Suppressor macrophage (primary cell): Measurements from ENCODE around the gene GFY.
A peak's percentile ranks its signal among the peaks of the same experiment; 100 is the strongest.

ENCODE experiments used
- DNase-seq, 4 experiments: peaks; one replicate each; pipeline ENCODE4 v3.0.0-alpha.2; 2020 to 2022

The GFY gene

DNA sequence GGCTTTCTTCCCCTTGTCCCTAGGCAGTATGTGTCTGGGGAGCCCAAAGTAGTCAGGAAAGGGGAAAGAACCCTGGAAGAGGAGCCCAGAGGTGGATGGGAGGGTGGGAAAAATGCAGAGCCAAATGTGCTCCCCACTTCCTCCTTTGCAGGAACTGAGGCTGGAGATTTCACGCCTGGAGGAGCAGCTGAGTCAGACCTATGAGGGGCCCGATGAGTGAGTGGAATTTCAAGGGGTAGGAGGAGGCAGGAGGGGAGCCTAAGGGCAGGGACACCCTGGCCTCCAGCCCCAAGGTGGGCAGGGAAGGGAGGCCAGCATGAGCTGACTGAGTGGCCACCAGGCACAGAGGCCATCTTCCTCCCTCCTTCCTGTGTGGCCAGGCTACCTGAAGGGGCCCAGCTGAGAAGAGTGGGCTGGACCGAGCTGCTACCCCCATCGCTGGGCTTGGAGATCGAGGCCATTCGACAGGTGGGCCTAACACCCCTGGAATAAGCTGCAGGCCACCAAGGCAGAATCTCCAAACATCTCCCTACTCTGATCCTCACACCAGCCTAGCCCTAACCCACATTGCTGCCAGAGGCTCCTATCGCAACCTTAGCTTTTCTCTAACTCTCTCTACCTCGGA lies 16.3 kb upstream of the GFY start:
- peak; percentile 23 to 59 (median 55) for DNase-seq

- DNase-seq: peak; percentile 59 to 83 (median 80)
Measured at GRCh38 chr19:49409441-49410029, 15.7 kb upstream of the GFY start.

DNA sequence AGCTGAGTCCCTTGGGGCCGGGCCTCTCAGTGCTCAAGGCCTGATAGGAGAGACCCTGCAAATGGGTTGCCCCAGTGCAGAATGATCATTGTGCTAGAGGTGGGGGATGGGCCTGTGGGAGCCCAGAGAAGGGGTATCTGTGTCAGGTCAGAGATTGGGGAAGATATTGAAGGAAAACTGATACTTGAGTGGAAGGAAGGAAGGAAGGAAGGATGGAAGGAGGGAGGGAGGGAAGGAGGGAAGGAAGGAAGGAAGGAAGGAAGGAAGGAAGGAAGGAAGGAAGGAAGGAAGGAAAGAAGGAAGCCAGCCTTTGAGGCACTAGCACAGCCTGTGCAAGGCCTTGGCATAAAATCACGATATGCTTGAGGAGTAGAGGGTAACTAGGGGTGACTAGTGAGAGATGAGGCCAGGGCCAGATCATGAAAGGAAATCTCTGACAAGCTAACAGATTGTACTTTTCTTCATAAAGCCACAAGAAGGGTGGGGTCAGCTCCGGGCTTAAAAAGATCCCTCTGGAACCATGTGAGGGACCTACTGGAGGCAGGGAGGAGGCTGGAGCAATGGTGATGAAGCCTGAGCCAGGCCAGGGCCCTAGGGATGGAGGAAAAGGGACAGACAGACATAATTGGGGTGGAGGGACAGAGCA lies 13.4 kb upstream of the GFY start:
- no peak for DNase-seq

DNA sequence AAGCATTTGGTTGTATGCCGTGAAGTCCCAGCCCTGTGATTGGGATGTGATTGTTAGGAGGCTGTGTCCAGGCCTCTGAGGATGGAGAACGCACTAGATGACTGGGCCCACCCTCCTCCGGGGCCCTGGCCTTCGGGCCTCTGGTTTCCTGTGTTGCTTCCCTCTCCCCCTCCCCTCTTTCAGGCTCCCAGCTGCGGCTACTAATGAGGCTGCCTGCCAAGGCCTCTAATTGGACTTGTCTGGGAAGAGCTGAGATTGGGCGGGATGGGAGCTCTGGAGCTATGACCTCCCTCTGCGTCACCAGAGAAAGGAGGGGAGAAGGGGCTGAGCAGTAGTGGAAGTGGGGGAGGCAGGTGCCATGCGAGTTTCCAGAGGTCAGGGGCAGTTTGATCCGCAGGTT lies 11.8 kb upstream of the GFY start:
- DNase-seq: no peak

DNA sequence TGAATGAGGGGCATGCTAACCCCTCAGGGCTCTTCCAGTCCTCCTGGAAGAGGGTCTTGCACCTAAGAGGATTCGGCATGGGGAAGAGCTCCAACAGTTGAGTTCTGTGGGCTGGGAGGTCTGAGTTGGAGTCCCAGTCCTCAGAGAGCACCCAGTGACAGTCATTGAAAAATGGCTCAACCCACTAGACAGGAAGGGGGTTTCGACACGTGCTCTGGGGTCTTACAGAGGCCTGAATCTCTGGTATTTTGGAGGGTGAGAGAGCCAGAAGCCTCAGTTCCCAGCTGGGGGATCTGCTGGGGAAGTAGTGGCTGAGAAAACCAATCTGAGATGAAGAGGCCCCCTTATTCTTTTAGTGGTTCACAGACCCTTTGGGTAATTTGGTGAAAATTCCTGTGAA lies 10.9 kb upstream of the GFY start:
- DNase-seq: no peak

DNA sequence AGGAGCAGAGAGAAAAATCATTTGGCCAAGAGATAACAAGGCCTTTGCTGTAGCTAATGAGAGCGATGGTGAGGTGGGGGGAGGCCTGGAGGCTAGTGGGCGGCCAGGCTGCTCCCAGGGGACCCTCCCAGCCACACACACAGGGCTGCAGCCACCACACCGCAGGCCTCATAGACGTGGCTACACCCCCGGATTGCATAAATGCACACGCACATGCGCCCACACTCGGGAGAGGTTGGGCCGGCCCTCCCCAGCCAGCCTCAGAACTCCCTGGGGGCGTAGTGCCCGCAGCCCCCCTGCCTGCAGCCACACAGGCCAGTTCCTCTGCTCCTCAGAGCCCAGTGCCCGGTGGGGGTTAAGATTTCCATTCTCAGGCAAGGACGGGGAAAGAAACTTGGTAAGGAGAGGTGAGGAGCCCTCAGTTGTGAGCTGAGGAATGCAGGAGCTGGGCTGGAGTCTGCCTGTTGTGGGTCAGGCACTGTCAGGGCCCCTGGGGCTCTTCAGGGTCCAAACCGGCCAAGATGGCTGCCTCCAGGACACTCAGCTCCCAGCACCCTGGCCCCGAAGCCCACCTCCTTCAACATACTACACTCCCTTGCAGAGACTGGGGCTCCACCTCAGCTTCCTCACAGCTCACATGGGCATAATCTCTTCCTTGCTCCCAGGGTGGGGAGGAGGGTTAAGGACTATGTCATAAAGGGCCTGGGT lies 9.9 kb upstream of the GFY start:
- peak; percentile 42 to 75 (median 62) for DNase-seq

GRCh38 chr19:49415810-49416200 lies 9.4 kb upstream of the GFY start:
- no peak for DNase-seq

- no peak for DNase-seq
Measured at GRCh38 chr19:49417088-49417487, 8.1 kb upstream of the GFY start.

GRCh38 chr19:49418511-49418910 lies 6.7 kb upstream of the GFY start:
- no peak for DNase-seq

- DNase-seq: no peak
Measured at GRCh38 chr19:49419173-49419572, 6.0 kb upstream of the GFY start.

DNA sequence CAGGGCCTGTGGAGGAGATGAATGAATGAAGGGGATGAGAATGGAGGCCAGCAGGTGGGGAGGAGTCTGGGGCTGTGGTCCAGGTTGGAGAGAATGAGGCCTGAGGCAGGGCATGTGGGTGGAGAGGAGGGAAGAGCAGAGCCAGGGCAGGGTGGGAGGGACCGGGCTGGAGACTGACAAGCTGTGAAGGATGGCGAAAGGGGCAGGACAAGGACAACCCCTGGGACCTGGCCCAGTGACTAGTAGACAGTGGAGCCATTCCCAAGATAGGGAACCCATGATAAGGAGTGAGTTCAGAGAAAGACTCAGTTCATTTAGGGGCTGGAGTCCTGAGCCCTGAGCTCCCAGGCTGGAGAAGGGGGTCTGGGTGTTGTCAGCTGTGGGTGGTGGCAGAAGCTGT lies 5.0 kb upstream of the GFY start:
- DNase-seq: no peak

- DNase-seq: peak; percentile 67 to 86 (median 74)
Measured at GRCh38 chr19:49421039-49421877, 3.9 kb upstream of the GFY start.

DNA sequence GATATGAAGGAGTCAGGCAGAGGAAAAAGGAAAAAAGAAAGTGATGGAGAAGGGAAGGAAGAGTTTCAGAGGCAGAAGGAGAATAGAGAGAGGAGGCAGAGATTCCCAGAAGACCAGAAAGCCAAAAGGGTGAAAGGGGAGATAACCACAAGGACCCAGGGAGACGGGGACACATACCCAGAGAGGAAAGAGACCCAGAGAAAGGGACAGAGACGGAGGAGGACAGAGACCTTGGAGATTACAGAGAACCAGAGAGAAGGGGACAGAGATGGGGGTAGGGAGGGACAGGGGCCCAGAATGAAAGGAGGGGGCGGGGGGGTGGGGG lies 3.3 kb upstream of the GFY start:
- no peak for DNase-seq

DNA sequence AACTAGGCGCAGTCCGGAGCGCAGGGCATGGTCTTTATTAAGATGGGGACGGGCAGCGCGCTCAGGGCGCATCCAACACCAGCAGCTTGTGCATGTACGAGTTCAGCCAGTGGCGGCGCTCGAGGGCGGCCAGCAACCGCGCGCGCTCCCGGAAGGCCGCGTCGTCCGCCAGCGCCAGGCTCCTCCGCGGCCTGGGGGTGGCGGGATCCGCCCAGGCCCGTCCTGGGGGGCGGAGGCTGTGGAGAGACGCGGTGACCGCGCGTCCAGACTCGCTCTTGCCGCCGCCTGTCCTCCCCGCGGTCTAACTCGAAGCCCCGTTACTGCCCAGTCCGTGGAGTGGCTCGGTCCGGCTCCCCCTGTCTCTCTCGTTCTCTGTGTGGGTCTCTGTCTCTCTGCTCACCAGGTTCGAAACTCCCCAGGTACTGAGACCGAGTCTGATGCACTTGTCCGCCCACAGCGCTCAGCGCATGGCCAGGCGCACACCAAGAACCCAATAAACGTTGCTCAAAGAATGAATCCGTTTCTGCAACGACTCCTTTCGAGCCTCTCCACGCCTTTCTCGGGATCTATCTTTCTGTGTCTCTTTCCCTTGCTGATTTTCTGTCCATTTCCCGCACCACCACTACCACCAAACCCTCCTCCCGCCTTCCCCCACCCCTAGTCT lies 2.6 kb upstream of the GFY start:
- peak; percentile 53 to 78 (median 58) for DNase-seq

DNA sequence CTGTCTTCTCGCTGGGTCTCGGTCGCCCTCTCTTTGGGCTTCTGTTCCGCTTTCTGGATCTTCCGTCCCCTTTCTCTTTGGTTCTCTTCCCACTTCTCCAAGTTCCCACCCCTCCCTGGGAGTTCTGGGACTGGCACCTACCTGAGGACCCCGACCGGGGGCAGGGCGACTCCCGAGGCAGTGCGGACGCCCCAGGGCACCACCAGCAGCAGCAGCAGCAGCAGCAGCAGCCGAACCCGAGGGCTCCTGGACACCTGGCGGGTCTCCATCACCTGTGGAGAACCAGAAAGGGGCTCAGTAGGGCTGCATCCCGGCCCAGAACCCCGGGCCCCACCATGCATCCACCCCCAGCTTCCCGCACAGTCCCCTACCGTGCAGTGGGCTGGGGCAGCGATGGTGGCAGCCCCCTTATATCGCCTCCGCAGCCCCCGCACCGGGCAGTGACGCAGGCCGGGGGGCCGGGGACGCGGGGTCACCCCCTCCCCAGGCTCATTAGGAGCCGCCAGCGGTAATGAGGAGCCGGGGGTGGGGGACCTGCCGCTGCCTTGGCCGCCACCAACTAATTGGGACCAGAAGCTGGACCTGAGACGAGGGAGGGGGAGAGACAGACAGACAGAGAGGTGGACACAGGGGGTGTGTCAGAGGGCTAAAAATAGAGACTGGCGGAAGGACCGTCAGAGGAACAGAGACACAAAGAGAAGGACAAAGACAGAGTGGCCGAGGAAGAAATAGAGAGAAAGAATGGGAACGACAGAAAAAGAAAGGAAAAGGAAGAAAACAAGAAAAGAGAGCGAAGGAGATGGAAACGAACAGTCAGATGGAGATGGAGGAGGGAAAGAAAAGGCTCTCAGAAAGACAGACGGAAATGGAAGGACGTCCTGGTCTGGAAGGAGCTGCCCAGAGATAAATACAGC lies 1.9 kb upstream of the GFY start, which contains the start of gene PTH2:
TSS of gene PTH2 (minus strand) at position 371 of the 914 bp plus-strand sequence. CDS start at position 269, 102 bp downstream.
- peak in 1 of 4 experiments; percentile 27 for DNase-seq

GRCh38 chr19:49423985-49424303 lies 1.2 kb upstream of the GFY start:
- no peak for DNase-seq

- no peak for DNase-seq
Measured at GRCh38 chr19:49425922-49426592, 869 bp downstream of the GFY start.

- DNase-seq: no peak
Measured at GRCh38 chr19:49427339-49427738, 2.2 kb downstream of the GFY start.

DNA sequence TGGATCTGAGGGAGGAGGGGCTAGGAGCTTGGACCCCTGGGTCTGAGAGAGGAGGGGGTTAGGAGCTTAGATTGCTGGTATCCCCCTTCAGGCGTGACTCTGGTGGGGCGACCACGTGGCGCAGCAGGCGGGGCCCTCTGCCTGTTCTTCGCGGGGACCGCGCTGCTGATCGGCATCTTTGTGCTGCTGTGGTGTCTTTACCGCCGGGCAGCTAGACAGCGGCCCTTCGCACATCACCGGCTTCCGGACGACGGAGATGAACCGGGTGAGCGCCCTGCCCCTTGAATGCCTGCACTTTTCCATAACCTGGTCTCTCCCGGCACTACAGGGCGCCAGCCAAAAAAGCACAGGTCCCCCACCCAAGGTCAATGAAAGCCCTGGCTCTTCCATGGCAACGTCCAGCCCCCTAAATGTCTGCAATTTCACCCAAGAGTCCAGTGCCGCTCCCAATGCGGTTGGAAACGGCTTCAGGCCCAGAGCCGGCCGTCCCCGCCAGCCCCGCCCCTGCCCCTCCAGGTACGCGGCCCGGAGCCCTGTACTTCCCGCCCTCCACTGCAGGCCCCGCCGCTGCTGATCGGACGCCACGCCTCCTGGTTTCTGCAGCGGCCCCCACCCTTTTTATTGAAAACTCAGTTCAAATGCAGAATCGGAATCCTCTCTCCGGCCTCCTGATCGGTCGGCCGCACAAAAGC lies 2.8 kb downstream of the GFY start:
- DNase-seq: no peak
